ENCODE measurements around the gene EGLN1.

Gene EGLN1

DNA sequence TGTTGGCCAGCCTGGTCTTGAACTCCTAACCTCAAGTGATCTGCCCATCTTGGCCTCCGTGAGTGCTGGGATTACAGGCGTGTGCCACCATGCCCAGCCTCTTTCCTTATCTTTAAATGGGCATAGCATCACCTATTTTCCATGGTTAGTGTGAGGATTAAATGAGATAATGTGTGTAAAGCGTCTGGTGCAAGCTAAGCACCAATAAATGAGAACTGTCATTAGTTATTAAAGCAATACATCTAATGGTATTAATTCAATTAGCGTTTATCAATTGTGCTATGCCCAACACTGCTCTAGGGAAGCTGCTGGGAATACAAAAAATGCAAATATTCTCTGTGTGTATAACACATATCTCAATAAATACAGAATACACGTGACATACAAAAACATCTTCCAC, 94.5 kb downstream of the EGLN1 start:
- DNase-seq (ENCODE audit: low read depth): no peak

DNA sequence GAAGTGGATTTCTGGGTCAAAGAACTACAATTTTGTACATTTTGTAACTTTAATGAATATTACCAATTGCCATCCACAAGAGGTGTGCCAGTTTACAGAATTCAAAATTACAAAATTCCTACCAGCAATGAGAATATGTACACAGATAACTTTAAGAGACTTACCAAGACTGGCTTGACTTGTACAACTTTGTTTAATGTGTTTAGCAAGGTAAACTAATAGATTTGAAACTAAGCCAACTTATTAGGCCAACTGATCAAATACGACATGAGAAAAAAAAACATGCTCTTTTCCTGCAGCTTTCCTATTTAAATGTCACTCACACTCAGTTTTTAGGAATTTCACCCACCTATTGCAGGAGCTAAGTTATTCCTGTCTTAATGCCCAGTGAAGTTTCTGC, 95.8 kb downstream of the EGLN1 start:
- no peak for DNase-seq (ENCODE audit: low read depth)

DNA sequence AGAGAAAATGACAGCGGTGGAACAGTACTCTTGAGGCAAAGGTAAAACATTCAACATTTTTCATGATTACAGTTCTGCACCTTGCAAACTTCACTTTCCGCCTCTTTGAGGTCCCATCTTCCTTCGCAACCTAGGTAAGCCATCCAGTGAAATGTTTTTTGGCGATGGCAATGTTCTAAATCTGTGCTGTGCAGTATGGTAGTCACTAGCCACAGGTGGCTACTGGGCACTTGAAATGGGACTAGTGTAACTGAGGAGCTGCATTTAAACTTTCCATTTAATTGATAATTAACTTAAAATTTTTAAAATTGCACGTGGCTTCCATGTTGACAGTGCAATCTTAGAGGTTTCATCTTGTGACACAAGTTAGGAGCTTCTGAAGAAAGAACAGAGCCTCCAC, 97.4 kb downstream of the EGLN1 start:
- no peak for DNase-seq (ENCODE audit: low read depth)

DNA sequence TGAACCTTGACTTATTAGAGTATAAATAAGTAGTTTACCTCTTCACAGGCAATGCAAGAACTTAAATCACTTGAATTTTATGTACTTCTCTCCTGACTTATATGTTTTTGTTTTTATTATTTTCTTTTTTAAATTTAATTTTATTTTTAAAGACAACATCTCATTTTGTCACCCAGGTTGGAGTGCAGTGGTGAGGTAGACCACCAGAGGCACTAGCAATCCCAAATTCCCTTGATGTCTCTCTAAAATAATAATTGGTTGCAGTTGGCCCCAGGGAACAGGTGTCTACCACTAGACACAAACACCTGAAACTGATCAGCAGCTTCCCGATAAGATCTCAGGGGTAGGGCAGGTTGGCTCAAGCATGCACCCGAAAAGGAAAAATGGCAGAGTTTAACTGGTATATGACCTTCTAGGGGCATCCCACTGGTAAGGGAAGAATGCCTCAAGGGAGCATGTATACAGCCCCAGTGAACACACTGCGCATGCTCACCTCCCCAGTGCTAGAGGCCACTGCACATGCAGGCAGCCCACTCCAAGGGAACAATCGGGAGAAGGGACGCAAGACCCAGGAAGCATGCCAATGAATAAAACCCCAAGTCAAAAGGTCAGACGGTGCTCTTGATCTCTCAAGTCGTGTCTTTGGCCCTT, 99.1 kb downstream of the EGLN1 start:
- no peak for DNase-seq (ENCODE audit: low read depth)

DNA sequence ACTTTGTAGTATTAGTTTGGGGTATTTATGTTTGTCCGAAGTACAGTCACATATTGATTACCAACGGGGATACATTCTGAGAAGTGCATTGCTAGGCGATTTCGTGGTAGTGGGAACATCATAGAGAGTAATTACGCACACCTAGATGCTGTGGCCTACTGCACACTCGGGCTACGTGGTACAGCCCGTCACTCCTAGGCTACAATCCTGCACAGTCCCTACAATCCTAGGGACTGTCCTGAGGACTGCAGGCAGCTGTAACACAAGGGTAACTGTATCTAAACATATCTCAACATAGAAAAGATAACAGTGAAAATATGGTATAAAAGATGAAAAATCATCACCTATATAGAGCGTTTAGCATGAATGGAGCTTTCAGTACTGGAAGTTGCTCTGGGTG, 103.0 kb downstream of the EGLN1 start:
- DNase-seq (ENCODE audit: low read depth): no peak

DNA sequence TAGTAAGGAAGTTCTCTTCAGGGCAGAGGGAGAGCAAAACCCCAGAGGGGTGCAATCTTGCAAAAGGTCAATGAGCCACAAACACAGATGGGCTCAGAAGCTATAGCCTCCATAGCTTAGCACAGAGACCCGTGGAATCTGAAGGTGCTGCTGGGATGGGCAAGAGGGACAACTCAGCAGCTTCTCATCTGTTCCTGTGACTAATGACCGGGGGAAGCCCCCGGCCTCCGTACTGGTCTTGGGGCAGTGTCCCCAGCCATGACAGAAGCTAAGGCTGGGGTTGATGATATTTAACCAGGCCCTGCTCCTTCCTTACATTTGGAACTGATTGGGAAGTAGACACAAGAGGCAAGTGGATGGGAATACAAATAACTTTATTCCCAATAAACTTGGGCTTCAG, 103.5 kb downstream of the EGLN1 start:
- no peak for DNase-seq (ENCODE audit: low read depth)

DNA sequence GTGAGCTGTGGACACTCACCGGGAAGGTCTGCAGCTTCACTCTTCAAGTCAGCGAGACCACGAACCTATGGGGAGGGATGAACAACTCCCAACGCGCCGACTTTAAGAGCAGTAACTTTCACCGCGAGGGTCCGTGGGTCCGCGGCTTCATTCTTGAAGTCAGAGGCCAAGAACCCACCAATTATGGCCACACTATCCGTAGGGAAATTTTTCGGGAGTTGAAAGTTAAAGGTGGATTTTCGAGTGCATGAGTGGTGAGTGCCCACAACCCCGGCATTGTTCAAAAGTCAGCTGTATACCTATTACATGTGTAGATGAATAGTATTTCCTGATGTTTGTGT, 104.1 kb downstream of the EGLN1 start:
- no peak for DNase-seq (ENCODE audit: low read depth)

DNA sequence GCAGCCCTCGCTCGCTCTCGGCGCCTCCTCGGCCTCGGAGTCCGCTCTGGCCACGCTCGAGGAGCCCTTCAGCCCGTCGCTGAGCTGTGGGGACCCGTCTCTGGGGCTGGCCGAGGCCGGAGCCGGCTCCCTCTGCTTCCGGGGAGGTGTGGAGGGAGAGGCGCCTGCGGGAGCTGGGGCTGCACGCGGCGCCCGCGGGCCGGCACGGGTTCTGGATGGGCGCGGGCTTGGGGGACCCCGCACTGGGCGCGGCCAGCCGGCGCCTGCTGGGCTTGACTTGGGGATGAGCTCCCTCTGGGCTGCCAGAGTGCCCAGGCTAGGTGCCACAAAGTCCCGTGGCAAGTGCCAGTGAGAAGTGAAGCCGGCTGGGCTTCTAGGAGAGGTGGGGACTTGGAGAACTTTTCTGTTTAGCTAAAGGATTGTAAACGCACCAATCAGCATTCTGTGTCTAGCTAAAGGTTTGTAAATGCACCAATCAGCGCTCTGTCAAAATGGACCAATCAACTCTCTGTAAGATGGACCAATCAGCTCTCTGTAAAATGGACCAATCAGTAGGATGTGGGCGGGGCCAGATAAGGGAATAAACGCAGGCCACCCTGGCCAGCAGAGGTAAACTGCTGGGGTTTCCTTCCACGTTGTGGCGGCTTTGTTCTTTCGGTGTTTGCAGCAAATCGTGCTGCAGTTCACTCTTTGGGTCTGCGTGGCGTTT, 104.6 kb downstream of the EGLN1 start:
- DNase-seq (ENCODE audit: low read depth): no peak

DNA sequence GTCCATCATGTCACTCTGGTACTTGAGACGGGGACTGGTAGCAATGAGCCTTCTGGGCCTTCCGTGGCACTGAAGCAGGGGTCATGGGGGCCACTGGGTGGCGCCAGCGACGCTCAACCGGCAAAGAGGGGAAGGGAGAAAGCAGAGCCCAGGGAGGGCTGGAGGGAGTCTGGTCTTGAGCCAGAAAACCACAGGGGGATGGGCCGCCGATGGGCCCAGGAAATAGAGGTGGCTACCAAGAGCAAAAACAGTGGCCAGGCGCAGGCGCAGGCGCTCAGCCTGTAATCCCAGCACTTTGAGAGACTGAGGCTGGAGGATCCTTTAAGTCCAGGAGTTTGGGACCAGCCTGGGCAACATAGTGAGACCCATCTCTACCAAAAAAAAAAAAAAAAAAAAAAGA, 106.2 kb downstream of the EGLN1 start:
- no peak for DNase-seq (ENCODE audit: low read depth)

Data from activated gamma-delta T cell treated with anti-CD3 and anti-CD28 coated beads, Interleukin-2, amount 50 U/mL, for 16 hours (primary cell).